NT2/D1 (cell line): ENCODE data around the gene POLR3H.

Experiments used
- DNase-seq: peaks from one replicate; pipeline ENCODE4 v3.0.0-alpha.2; 2011; ENCODE audit warnings: low read depth, low spot score
- H3K27me3 ChIP-seq: 2 replicates; pipeline ENCODE4 v1.6.0; 2011; ENCODE audit warnings: mild to moderate bottlenecking; ENCODE audit not compliant: insufficient read length, insufficient read depth
- H3K36me3 ChIP-seq: 2 replicates; pipeline ENCODE4 v1.6.1; 2011; ENCODE audit warnings: mild to moderate bottlenecking, low read length, mixed read lengths; ENCODE audit not compliant: insufficient read depth, insufficient read length
- H3K4me1 ChIP-seq: 2 replicates; pipeline ENCODE4 v1.5.1; 2011; ENCODE audit not compliant: insufficient read depth, insufficient read length
- H3K4me3 ChIP-seq: 2 replicates; pipeline ENCODE4 v1.5.1; 2011; ENCODE audit warnings: low read depth; ENCODE audit not compliant: insufficient read length
- H3K9ac ChIP-seq: 2 replicates; pipeline ENCODE4 v1.6.0; 2011; ENCODE audit warnings: low read depth; ENCODE audit not compliant: insufficient read length
- H3K9me3 ChIP-seq: 2 replicates; pipeline ENCODE4 v1.5.1; 2011; ENCODE audit warnings: mild to moderate bottlenecking, low read length; ENCODE audit not compliant: insufficient read depth
- SUZ12 ChIP-seq: IDR thresholded peaks from 2 replicates; pipeline ENCODE4 v1.6.1; 2011; ENCODE audit not compliant: insufficient read length, insufficient read depth; ENCODE audit errors: extremely low read depth
- YY1 ChIP-seq: IDR thresholded peaks from 2 replicates; pipeline ENCODE4 v1.6.1; 2011; ENCODE audit not compliant: insufficient read length, insufficient read depth
- ZNF274 ChIP-seq: IDR thresholded peaks from 2 replicates; pipeline ENCODE4 v1.6.1; 2011; ENCODE audit warnings: mild to moderate bottlenecking, low read depth, low read length

POLR3H gene

GRCh38 chr22:41534219-41534618 lies 10.1 kb downstream of the POLR3H start:
- H3K27me3 ChIP-seq = no peaks in the 10 kb centered on the region
- H3K9ac ChIP-seq = no peak overlapping the region
- no peak overlapping the region for H3K4me3 ChIP-seq
- H3K9me3 ChIP-seq = no peaks in the 10 kb centered on the region
- DNase-seq = no peak
- H3K36me3 ChIP-seq = peaks cover 67% of the 10 kb centered on the region
- peaks cover 18% of the 10 kb centered on the region for H3K4me1 ChIP-seq
- TF ChIP-seq SUZ12 = no peak
- TF ChIP-seq ZNF274 = no peak
- no peak for TF ChIP-seq YY1

DNA sequence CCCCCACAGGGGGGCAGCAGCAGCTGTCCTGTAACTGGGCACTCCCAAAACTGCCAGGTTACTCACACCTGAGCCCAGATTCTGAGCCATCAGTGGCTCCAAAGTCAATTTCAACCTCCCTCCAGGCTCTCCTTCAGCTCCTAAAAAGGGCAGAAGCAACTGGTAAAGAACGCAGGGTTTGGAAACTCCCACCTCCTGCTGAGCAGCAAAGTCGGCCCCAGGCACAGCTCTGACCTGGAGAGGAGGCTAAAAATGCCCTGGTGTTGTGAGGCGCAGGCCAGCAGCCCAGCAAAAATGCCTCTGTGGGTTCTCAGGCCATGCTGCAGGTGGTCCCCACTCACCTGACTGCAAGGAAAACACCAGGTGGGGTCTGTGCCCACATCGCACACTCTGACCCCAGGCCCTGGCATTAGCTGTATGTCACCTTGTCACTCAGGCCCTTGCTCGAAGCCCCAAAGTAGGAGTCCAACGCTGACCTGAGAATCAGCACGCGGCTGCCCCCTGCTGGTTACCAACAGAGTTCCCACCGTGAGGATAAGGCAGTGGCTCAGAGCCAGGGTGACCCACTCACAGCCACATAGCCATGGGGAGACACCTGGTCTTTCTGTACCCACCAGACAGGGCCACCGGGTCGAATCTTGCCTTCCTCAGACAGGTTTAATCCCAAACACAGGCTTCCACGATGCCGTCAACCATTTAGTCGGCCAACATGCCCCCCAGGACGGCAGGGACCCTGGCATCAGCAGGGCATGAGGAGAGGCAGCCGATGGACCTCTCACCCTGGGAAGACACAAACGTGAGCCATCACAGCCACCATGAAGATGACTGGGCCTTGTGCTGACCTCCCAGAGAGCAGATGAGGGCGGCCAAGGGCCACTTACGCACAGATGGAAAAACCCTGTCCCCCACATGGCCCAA lies 11.1 kb downstream of the POLR3H start:
- Histone ChIP-seq H3K4me3 (no peak overlapping the region), H3K36me3 (peaks cover 69% of the 10 kb centered on the region), H3K9me3 (no peaks in the 10 kb centered on the region), H3K27me3 (no peaks in the 10 kb centered on the region), H3K9ac (peak overlapping the region; percentile 50), H3K4me1 (peaks cover 18% of the 10 kb centered on the region)
- DNase-seq = peak; percentile 55
- TF ChIP-seq SUZ12 (no peak), YY1 (no peak), ZNF274 (no peak)

- Histone ChIP-seq H3K9me3 (no peaks in the 10 kb centered on the region), H3K27me3 (no peaks in the 10 kb centered on the region), H3K4me1 (peaks cover 14% of the 10 kb centered on the region), H3K4me3 (no peak overlapping the region), H3K9ac (peak overlapping the region; percentile 50), H3K36me3 (peaks cover 74% of the 10 kb centered on the region)
- TF ChIP-seq SUZ12 (no peak), ZNF274 (no peak), YY1 (no peak)
- DNase-seq = no peak
These were observed 12.4 kb downstream of the POLR3H start for GRCh38 chr22:41531715-41532477.

DNA sequence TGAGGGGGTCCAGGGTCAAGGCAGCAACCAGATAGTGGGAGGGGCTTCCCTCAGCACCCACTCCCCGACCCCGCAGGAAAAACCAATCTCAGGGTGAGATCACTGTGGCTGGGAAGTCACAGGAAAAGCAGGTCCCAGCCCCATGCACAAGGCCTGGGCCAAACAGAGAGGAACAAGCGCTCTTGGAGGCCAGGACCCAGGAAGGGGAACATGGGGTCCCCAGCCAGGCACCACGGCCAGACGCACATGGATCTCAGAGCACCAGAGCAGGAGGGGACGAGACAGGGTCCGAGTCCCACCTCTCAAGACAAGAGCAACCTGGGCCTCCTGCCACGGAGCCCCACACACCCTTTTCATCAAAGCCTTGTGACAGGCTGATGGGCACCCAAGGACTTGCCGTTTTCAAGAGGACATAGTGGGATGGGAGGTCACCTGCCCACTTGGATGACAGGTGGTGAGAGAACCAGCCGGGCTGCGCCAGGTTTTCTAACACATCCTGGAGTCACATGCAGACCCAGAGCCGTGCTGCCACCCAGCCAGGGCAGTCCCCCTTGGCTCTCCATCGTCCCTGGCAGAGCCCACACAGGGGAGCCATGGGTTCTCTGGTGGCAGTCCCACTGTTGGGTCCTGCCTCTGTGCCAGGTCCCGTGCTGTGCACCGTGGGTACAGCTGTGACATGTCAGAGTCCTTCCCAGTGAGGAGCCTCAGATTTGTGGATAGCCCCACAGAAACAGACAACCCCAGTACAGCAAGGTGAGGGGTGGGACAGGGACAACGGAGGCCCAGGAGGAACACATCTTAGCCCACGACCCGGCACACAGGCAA lies 13.2 kb downstream of the POLR3H start:
- DNase-seq = no peak
- no peak for TF ChIP-seq SUZ12
- TF ChIP-seq ZNF274 = no peak
- no peak for TF ChIP-seq YY1
- Histone ChIP-seq H3K36me3 (peaks cover 81% of the 10 kb centered on the region), H3K27me3 (no peaks in the 10 kb centered on the region), H3K9me3 (no peaks in the 10 kb centered on the region), H3K4me3 (no peak overlapping the region), H3K9ac (no peak overlapping the region), H3K4me1 (peaks cover 14% of the 10 kb centered on the region)

DNA sequence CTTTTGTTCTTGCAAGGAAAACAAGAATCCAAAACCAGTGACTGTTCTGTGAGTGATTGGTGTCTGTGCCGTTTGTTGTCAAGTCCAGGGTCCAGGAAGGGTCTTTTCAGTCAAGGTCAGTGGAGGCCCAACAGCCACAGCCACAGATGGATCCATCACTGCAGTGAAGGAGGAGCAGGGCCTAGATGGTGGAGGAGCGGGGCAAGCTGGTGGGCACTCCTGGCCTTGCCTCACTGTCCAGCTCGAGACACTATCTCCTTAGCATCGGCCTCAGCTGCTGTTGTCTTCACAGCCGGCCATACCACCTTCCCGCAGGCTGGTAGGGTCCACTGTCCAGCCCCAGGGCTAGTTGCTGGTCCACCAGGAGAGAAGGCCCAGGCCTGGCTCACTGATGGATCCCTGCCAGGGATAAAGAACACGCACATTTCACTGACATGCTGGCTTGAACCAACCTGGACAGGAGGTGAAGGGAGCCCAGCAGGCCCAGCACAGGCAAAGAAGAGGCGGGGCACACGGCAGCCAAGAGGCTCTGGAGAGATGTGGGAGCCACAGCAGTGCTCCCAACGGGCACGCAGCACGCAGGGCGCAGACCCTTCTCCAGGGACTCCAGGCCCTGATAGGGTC lies 15.2 kb downstream of the POLR3H start:
- no peak overlapping the region for H3K9ac ChIP-seq
- TF ChIP-seq YY1 = no peak
- TF ChIP-seq SUZ12 = no peak
- DNase-seq = no peak
- H3K4me1 ChIP-seq = peaks cover 20% of the 10 kb centered on the region
- no peaks in the 10 kb centered on the region for H3K27me3 ChIP-seq
- H3K9me3 ChIP-seq = no peaks in the 10 kb centered on the region
- H3K4me3 ChIP-seq = no peak overlapping the region
- peaks cover 93% of the 10 kb centered on the region for H3K36me3 ChIP-seq

DNA sequence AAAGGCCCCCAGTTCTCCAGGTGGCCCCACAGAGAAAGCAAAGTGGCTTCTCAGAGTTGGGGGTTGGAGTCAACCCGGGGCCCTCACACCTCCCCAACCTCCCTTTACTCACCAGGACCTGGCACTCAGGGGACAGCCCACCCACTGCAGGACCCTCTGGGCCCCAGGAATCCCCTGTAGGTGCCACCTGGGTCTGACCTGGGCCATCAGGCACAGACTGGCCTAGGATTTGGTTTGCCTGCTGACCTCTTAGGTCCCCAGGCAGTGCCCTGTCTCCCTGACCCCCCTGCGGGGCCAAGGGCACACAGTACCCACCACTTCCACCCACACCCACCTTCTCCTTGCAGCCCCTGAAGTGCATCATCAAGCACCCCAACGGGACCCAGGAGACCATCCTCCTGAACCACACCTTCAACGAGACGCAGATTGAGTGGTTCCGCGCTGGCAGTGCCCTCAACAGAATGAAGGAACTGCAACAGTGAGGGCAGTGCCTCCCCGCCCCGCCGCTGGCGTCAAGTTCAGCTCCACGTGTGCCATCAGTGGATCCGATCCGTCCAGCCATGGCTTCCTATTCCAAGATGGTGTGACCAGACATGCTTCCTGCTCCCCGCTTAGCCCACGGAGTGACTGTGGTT lies 16.0 kb downstream of the POLR3H start:
- TF ChIP-seq YY1 (no peak), ZNF274 (no peak), SUZ12 (no peak)
- H3K27me3 ChIP-seq = no peaks in the 10 kb centered on the region
- peaks cover 20% of the 10 kb centered on the region for H3K4me1 ChIP-seq
- no peak for DNase-seq
- H3K9ac ChIP-seq = no peak overlapping the region
- no peak overlapping the region for H3K4me3 ChIP-seq
- no peaks in the 10 kb centered on the region for H3K9me3 ChIP-seq
- peaks cover 96% of the 10 kb centered on the region for H3K36me3 ChIP-seq
